Measurements from ENCODE around the gene SLC4A8. TPM values are rescaled to one million over a fixed set of nuclear protein-coding genes. Genes with fewer than 3 reads are reported as not detected.

SLC4A8 gene
- total RNA-seq, 4 donors from 2014 or later: 0.46 to 1.7 (median 0.90) TPM

DNA sequence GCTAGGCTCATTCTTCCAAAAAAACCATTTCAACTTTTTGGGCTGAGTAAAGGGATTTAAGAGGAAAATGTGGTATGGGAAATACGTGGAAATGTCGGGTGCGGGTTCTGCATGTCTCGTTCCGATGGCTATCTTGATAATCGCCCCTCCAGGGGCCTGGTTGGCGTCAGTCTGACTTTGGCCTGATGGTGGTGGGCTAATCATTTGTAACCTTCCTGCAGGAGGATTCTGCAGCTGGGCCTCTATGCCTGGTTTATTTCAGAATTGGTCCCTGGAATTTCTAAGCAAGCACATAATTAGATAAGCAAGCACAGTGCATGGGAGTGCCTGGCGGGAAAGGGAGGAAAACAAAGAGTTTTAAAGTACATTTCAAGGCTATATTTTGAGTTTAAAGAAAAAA, 14.8 kb upstream of the SLC4A8 start:
- TF ChIP-seq POLR2AphosphoS5 (IDR thresholded peaks at IDR 0.05) (no peak), EP300 (IDR thresholded peaks at IDR 0.05) (no peak), POLR2A (IDR thresholded peaks at IDR 0.05; ENCODE audit: low read depth) (no peak)
- TF ChIP-seq, protein P1, sequence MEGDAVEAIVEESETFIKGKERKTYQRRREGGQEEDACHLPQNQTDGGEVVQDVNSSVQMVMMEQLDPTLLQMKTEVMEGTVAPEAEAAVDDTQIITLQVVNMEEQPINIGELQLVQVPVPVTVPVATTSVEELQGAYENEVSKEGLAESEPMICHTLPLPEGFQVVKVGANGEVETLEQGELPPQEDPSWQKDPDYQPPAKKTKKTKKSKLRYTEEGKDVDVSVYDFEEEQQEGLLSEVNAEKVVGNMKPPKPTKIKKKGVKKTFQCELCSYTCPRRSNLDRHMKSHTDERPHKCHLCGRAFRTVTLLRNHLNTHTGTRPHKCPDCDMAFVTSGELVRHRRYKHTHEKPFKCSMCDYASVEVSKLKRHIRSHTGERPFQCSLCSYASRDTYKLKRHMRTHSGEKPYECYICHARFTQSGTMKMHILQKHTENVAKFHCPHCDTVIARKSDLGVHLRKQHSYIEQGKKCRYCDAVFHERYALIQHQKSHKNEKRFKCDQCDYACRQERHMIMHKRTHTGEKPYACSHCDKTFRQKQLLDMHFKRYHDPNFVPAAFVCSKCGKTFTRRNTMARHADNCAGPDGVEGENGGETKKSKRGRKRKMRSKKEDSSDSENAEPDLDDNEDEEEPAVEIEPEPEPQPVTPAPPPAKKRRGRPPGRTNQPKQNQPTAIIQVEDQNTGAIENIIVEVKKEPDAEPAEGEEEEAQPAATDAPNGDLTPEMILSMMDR (IDR thresholded peaks at IDR 0.05): no peak
- Histone ChIP-seq H3K4me3 (no peak overlapping the region), H3K27me3 (no peaks in the 10 kb centered on the region), H3K27ac (replicated peaks in 1 of 4) (no peak overlapping the region), H3K36me3 (no peaks in the 10 kb centered on the region), H3K4me1 (no peaks in the 10 kb centered on the region), H3K9me3 (no peaks in the 10 kb centered on the region)
- intact Hi-C loops (cut with DNase I): no loop called here
- no peak for DNase-seq (ENCODE audit: extremely low spot score)
- WGBS: 86% methylated on average over 8 of the region's 8 CpGs

DNA sequence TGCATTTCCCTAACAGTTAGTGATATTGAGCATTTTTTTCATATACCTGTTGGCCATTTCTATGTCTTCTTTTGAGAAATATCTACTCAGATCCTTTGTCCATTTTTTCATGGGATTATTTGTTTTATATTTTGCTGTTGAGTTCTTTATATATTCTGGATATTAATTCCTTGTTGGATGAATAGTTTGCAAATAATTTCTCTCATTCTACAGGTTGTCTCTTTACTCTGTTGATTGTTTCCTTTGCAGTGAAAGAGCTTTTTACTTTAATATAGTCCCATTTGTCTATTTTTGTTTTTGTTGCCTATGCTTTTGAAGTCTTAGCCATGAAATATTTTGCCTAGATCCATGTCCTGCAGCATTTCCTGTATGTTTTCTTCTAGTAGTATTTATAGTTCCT, 11.5 kb upstream of the SLC4A8 start:
- H3K9me3 ChIP-seq: no peaks in the 10 kb centered on the region
- DNase-seq (ENCODE audit: extremely low spot score): no peak
- no peak overlapping the region for H3K4me3 ChIP-seq
- H3K36me3 ChIP-seq: no peaks in the 10 kb centered on the region
- TF ChIP-seq POLR2A (IDR thresholded peaks at IDR 0.05; ENCODE audit: low read depth) (no peak), POLR2AphosphoS5 (IDR thresholded peaks at IDR 0.05) (no peak), EP300 (IDR thresholded peaks at IDR 0.05) (no peak)
- TF ChIP-seq, protein P1 (IDR thresholded peaks at IDR 0.05): no peak
- intact Hi-C loops (cut with DNase I): no loop called here
- H3K4me1 ChIP-seq: no peaks in the 10 kb centered on the region
- no peak overlapping the region for H3K27ac ChIP-seq (replicated peaks in 1 of 4)
- peaks cover 0 to 3% (median 0%) of the 10 kb centered on the region in 4 donors for H3K27me3 ChIP-seq

DNA sequence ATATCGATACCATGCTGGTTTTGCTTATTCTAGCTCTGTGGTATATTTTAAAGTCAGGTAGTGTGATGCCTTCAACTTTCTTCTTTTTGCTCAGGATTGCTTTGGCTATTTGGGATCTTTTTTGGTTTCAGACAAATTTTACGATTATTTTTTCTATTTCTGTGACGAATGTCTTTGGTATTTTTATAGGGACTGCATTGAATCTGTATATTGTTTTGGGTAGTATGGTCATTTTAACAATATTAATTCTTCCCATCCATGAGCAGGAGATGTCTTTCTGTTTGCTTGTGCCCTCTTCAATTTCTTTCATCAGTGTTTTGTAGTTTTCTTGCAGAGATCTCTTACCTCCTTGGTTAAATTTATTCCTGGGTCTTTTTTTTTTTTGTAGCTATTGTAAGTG, 10.8 kb upstream of the SLC4A8 start:
- DNase-seq (ENCODE audit: extremely low spot score): no peak
- TF ChIP-seq EP300 (IDR thresholded peaks at IDR 0.05) (no peak), POLR2AphosphoS5 (IDR thresholded peaks at IDR 0.05) (no peak)
- TF ChIP-seq, protein P1 (IDR thresholded peaks at IDR 0.05): no peak
- Histone ChIP-seq H3K27ac (replicated peaks in 1 of 4) (no peak overlapping the region), H3K4me3 (no peak overlapping the region), H3K4me1 (no peaks in the 10 kb centered on the region), H3K9me3 (no peaks in the 10 kb centered on the region), H3K27me3 (peaks cover 0 to 3% (median 0%) of the 10 kb centered on the region in 4 donors), H3K36me3 (no peaks in the 10 kb centered on the region)
- intact Hi-C loops (cut with DNase I): no loop called here
- WGBS: 92% methylated on average over 3 of the region's 3 CpGs

DNA sequence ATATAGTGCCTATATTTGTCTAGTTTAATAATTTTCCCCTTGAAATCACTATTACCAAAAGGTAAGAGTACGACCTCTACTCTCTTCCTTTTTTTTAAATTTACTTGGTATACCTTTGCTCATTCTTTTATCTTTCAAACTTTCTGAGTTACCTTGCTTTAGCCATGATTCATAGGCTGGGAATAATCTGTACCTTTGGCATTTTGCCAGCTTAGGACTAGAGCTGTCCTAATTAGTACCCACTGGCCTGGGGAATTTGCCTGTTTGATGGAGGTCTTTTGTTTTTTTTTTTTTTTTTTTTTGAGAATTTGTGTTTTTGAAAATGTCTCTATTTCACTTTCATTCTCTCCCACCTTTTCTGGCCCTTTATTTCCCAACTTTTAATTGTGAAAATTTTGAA, 8.7 kb upstream of the SLC4A8 start:
- intact Hi-C loops (cut with DNase I): no loop called here
- H3K27ac ChIP-seq (replicated peaks in 1 of 4): no peak overlapping the region
- H3K9me3 ChIP-seq: no peaks in the 10 kb centered on the region
- H3K36me3 ChIP-seq: no peaks in the 10 kb centered on the region
- no peak overlapping the region for H3K4me3 ChIP-seq
- peaks cover 0 to 15% (median 0%) of the 10 kb centered on the region in 4 donors for H3K27me3 ChIP-seq
- WGBS: 90% methylated on average over 1 of the region's 1 CpG
- DNase-seq (ENCODE audit: extremely low spot score): no peak
- no peaks in the 10 kb centered on the region for H3K4me1 ChIP-seq
- TF ChIP-seq POLR2AphosphoS5 (IDR thresholded peaks at IDR 0.05) (no peak), EP300 (IDR thresholded peaks at IDR 0.05) (no peak), POLR2A (IDR thresholded peaks at IDR 0.05; ENCODE audit: low read depth) (no peak)
- TF ChIP-seq, protein P1 (IDR thresholded peaks at IDR 0.05): no peak

DNA sequence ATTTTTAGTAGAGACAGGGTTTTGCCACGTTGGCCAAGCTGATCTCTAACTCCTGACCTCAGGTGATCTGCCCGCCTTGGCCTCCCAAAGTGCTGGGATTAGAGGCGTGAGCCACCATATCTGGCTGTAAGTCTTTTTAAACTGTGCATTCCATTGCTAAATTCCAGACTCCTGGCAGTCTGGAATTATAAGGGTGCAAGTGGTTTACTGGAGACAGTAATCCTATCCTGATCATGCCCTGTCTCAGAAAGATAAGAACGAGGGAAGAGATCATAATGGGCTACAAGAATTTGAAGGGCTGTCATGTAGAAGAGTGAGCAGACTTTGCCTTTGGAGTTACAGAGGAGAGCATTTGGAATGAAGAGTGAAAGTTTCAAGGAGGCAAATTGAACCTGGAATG, 6.8 kb upstream of the SLC4A8 start:
- H3K9me3 ChIP-seq: no peaks in the 10 kb centered on the region
- no peaks in the 10 kb centered on the region for H3K4me1 ChIP-seq
- no peaks in the 10 kb centered on the region for H3K36me3 ChIP-seq
- DNase-seq (ENCODE audit: extremely low spot score): peak; percentile 14
- H3K4me3 ChIP-seq: no peak overlapping the region
- no peak overlapping the region for H3K27ac ChIP-seq (replicated peaks in 1 of 4)
- 73% methylated on average over 4 of the region's 4 CpGs for WGBS
- peaks cover 0 to 17% (median 0%) of the 10 kb centered on the region in 4 donors for H3K27me3 ChIP-seq
- intact Hi-C loops (cut with DNase I): no loop called here
- TF ChIP-seq POLR2A (IDR thresholded peaks at IDR 0.05; ENCODE audit: low read depth) (no peak), POLR2AphosphoS5 (IDR thresholded peaks at IDR 0.05) (no peak), EP300 (IDR thresholded peaks at IDR 0.05) (no peak)
- TF ChIP-seq, protein P1 (IDR thresholded peaks at IDR 0.05): no peak
